Measurements from ENCODE around the gene GLRX5.

- TF ChIP-seq CTCF (IDR thresholded peaks at IDR 0.05) (no peak), POLR2A (IDR thresholded peaks at IDR 0.05) (no peak)
Observed at GRCh38 chr14:95575840-95576473, 41.1 kb downstream of the GLRX5 start.
